HG03558 (cell line): ENCODE data around the gene RNF20.
"Not testable (repeated sequence)": the region's sequence is repeated elsewhere in the genome, so short reads cannot be mapped to it uniquely, and the experiment has no call there.

Experiments used
- ATAC-seq: cut with Tn5 transposase; IDR thresholded peaks from one replicate; pipeline ENCODE4 v1.9.1; 2021; ENCODE audit warnings: moderate number of reproducible peaks; ENCODE audit not compliant: unreplicated experiment; ENCODE audit errors: extremely low read depth

RNF20 gene

GRCh38 chr9:101585740-101586139, 52.1 kb downstream of the RNF20 start:
- ATAC-seq: no peak

DNA sequence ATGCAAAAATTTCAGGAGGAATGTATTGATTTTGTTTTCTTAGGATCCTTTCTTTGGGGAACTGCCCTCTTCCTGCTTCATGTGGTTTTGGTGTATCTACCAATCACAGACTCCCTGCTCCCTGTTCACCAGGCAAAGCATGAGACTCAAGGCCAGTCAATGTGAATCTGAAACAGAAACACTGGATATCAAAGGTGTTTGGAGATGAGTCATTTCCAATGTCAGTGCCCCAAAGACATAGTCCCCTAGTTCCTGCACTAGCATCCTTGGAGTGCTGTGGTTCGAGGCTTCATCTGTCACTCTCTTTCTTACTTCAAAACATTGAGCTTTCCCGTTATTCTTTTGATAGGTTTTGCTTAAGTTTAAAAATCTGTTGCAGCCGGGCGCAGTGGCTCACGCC, 53.0 kb downstream of the RNF20 start:
- no peak for ATAC-seq

DNA sequence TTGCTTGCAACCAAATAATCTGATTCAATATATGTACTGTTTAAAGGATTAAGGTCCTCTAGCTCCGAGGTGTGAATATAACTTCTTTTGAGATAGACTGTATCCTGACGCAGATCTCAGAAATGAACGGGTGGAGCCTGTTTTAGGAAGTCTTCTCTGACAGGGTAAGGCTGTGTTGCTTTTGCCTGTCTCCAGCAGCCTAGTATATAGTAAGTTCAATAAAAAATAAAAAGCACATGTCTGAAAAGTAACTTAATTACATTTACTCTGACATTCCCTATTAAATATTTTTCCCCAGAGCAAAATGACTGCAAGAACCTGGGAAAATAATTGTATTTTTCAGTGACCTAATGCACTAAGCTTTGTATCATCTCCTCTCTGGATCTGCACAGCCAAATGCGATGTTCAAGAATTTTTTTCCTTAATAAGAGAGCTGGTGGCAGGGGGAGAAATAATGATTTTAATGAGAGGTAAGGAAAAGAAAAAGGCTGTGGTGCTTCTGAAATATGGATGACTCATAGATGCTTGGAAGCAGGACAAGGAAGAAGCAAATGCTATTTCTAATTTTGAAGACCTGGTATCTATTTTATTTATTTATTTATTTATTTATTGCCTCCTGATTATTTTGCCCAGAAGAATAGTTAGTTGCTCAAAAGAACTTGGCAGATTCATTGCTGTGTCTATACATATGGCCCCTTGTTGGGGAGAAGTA, 53.8 kb downstream of the RNF20 start:
- no peak for ATAC-seq

DNA sequence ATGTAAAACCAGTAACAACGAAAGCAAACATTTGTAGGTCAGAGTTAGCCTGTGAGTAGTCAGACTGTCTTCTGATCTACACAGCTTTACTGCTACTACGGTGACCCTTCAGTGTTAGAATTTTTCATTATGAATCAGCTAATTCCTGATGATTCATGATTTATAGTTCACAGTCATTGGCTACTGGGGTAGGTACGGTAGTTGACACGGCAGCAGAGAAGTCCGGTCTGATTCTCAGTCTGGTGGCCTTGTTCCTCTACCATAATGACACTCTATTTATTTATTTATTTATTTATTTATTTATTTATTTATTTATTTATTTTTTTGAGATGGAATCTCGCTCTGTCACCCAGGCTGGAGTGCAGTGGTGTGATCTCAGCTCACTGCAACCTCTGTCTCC, 56.4 kb downstream of the RNF20 start:
- ATAC-seq: not testable (repeated sequence)

GRCh38 chr9:101590901-101591300, 57.2 kb downstream of the RNF20 start:
- no peak for ATAC-seq

- ATAC-seq: no peak
These were observed 58.3 kb downstream of the RNF20 start for GRCh38 chr9:101591787-101592446.

DNA sequence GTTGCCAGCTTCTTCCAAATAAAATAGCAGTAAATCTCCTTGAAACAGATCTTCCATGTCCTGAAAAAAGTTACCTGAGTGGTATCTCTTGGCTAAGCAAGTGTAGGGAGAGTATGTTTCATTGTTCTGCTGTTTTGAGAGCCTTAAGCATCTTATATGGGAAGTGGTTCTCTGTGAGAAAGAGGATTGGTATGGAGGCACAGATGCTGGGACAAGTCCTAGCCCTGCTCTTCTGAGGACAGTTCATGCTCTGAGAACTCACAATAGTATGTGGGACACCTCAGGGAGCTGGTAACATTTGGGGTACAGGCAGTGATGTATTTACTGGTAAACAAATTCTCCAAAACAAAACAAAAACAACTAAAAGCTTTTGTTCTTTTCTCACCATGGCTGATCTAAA, 59.1 kb downstream of the RNF20 start:
- no peak for ATAC-seq

GRCh38 chr9:101593345-101593744, 59.7 kb downstream of the RNF20 start:
- ATAC-seq: no peak

DNA sequence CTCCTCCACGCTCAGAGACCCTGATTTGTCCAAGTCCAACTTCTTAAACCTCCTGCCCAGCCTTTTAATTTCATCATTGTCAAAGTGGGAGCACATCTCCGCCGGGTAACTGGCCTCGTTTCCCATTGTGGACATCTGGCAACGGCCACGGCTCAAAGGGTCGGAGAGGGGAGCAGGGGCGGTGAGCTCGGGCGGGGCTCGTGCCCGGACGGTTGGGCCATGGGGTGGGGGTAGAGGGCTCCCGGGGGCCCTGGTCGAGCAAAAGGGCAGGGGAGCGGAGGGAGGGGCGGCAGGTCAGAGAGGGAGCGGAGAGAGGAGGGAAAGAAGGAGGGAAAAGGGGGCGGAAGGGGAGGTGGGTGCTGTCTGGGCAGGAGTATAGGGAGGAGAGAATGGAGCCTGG, 61.1 kb downstream of the RNF20 start, which contains the start of gene PPP3R2:
Gene PPP3R2, minus strand, starts transcription at position 174 of the 400 bp plus-strand sequence. Its CDS starts 48 bp downstream, at position 126.
- ATAC-seq: no peak

GRCh38 chr9:101601904-101602765, 68.5 kb downstream of the RNF20 start:
- no peak for ATAC-seq

DNA sequence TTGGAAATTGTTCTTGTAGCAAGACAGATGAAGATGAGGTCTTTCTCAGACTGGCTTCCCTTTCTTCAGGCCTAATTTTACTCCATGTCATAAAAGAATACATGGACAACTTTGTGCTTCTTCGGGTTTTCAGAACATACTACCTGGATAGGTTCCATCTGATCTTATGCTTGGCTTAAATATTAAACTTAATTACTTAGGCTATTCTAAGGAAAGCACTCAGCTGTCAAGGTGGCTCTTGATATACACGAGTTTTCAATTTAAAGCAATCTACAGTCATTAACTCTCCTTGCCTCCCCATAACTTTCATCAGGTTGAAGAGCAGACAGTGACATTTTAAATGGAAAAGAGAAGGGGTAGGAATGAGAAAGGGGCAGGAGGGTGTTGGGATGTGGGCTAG, 70.6 kb downstream of the RNF20 start:
- no peak for ATAC-seq

GRCh38 chr9:101605547-101605946, 71.9 kb downstream of the RNF20 start:
- no peak for ATAC-seq
